Measurements from ENCODE around the gene ZNF638.

GRCh38 chr2:71474744-71475397 lies 143.3 kb downstream of the ZNF638 start:
- no peak for TF ChIP-seq CTCF (conservative IDR thresholded peaks at IDR 0.05 in 1 of 2, IDR thresholded peaks at IDR 0.05 in 1 of 2; ENCODE audit: extremely low read depth in 1 of 2, insufficient read depth in 1 of 2, low read depth in 1 of 2, low read length in 2 of 2)
- no peak for TF ChIP-seq EZH2 (IDR thresholded peaks at IDR 0.05; ENCODE audit: borderline replicate concordance, low read length)

Data from mammary epithelial cell (primary cell).